Neural progenitor cell (in vitro differentiated cells): ENCODE results near the gene MNT. TPM values are rescaled to one million over a fixed set of nuclear protein-coding genes. Genes with fewer than 3 reads are reported as not detected.

ENCODE experiments used
- DNase-seq: peaks from one replicate; pipeline ENCODE4 v3.0.0-alpha.2; 2016; ENCODE audit warnings: low spot score
- H2AFZ ChIP-seq: fragments of 200-600 bp; sonication (generic); replicated peaks from 2 replicates; pipeline ENCODE4 v1.6.1; 2016; ENCODE audit warnings: antibody characterized with exemption
- H3F3A ChIP-seq: fragments of 200-600 bp; sonication (generic); 2 replicates; pipeline ENCODE4 v1.6.1; 2016; ENCODE audit warnings: antibody characterized with exemption, low read depth
- H3K27ac ChIP-seq: fragments of 200-600 bp; sonication (generic); 2 replicates; pipeline ENCODE4 v1.5.1; 2016; ENCODE audit warnings: mild to moderate bottlenecking
- H3K27me3 ChIP-seq: fragments of 200-600 bp; sonication (generic); 2 replicates; pipeline ENCODE4 v1.6.1; 2016; ENCODE audit warnings: mild to moderate bottlenecking, moderate library complexity
- H3K36me3 ChIP-seq: fragments of 200-600 bp; sonication (generic); 2 replicates; pipeline ENCODE4 v1.5.1; 2016
- H3K4me1 ChIP-seq: fragments of 200-600 bp; sonication (generic); 2 replicates; pipeline ENCODE4 v1.6.1; 2016; ENCODE audit warnings: mixed run types
- H3K4me2 ChIP-seq: fragments of 200-600 bp; sonication (generic); 2 replicates; pipeline ENCODE4 v1.6.1; 2016
- H3K4me3 ChIP-seq: fragments of 200-600 bp; sonication (generic); 2 replicates; pipeline ENCODE4 v1.5.1; 2016
- H3K79me2 ChIP-seq: fragments of 200-600 bp; sonication (generic); 2 replicates; pipeline ENCODE4 v1.6.1; 2016; ENCODE audit warnings: low read depth
- H3K9ac ChIP-seq: fragments of 200-600 bp; sonication (generic); 2 replicates; pipeline ENCODE4 v1.6.1; 2016
- H3K9me3 ChIP-seq: fragments of 200-600 bp; sonication (generic); 2 replicates; pipeline ENCODE4 v1.5.1; 2016; ENCODE audit warnings: low read depth
- H4K20me1 ChIP-seq: fragments of 200-600 bp; sonication (generic); 2 replicates; pipeline ENCODE4 v1.6.1; 2016; ENCODE audit warnings: low read depth
- H3K27ac Mint-ChIP-seq: 3 replicates; pipeline ENCODE4 v1.8.0; 2021; ENCODE audit warnings: mixed read lengths
- H3K27me3 Mint-ChIP-seq: 2 replicates; pipeline ENCODE4 v1.8.0; 2022; ENCODE audit warnings: low read depth, mild to moderate bottlenecking, inconsistent platforms, moderate library complexity, mixed read lengths; ENCODE audit not compliant: insufficient read depth
- H3K36me3 Mint-ChIP-seq: 3 replicates; pipeline ENCODE4 v1.8.0; 2021; ENCODE audit warnings: mixed read lengths
- H3K4me1 Mint-ChIP-seq: 3 replicates; pipeline ENCODE4 v1.8.0; 2021; ENCODE audit warnings: mixed read lengths
- H3K4me3 Mint-ChIP-seq: 3 replicates; pipeline ENCODE4 v1.8.0; 2021; ENCODE audit warnings: mild to moderate bottlenecking, moderate library complexity, mixed read lengths
- H3K9me3 Mint-ChIP-seq: 3 replicates; pipeline ENCODE4 v1.8.0; 2020; ENCODE audit warnings: mixed read lengths
- EZH2 ChIP-seq: fragments of 200-600 bp; sonication (generic); IDR thresholded peaks from 2 replicates; pipeline ENCODE4 v1.6.1; 2017; ENCODE audit warnings: antibody characterized with exemption, mild to moderate bottlenecking, moderate library complexity
- EZH2phosphoT487 ChIP-seq: fragments of 200-600 bp; sonication (generic); IDR thresholded peaks from 2 replicates; pipeline ENCODE4 v1.6.1; 2017; ENCODE audit warnings: antibody characterized with exemption
- total RNA-seq: library from RNA; depleted of rRNA; stranded (reverse); fragments of >200 nt; gene quantifications from 2 replicates; pipeline ENCODE4 v1.2.3, GENCODE V29; 2015; ENCODE audit warnings: low replicate concordance
- TF ChIP-seq, protein P1 (sequence below): fragments of 200-600 bp; sonication (generic); IDR thresholded peaks from 2 replicates; pipeline ENCODE4 v1.5.1; 2017; ENCODE audit warnings: antibody characterized with exemption, mild to moderate bottlenecking

The MNT gene
- total RNA-seq, 1 donor from 2014 or later = 2.2 TPM

DNA sequence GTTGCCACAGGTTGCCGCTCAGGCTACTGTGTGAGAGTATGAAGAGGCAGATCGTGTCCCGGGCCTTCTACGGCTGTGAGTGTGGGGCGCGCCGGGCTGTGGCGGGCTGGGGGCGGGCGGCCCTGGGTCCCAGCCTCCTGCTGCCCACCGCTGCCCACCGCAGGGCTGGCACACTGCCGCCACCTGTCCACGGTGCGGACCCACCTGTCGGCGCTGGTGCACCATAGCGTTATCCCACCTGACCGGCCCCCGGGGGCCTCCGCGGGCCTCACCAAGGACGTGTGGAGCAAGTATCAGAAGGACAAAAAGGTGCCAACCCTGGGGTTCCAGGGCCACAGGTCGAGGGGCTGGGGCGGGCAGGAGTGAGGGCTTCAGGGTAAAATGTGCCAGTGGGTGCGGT is 28.7 kb downstream of the MNT start:
- no peaks in the 10 kb centered on the region for H3K27me3 ChIP-seq
- Mint-ChIP-seq H3K36me3 (peaks cover 1% of the 10 kb centered on the region), H3K4me3 (no peak overlapping the region), H3K27ac (no peak overlapping the region), H3K4me1 (peaks cover 15% of the 10 kb centered on the region), H3K27me3 (peaks cover 2% of the 10 kb centered on the region), H3K9me3 (no peaks in the 10 kb centered on the region)
- H3K27ac ChIP-seq = no peak overlapping the region
- no peak overlapping the region for H3K4me2 ChIP-seq
- H3K4me1 ChIP-seq = peaks cover 10% of the 10 kb centered on the region
- H3K36me3 ChIP-seq = no peaks in the 10 kb centered on the region
- no peak overlapping the region for H2AFZ ChIP-seq
- no peak overlapping the region for H3K9ac ChIP-seq
- H3K4me3 ChIP-seq = no peak overlapping the region
- H3K9me3 ChIP-seq = no peaks in the 10 kb centered on the region
- no peaks in the 10 kb centered on the region for H4K20me1 ChIP-seq
- TF ChIP-seq EZH2 (no peak), EZH2phosphoT487 (no peak)
- TF ChIP-seq, protein P1, sequence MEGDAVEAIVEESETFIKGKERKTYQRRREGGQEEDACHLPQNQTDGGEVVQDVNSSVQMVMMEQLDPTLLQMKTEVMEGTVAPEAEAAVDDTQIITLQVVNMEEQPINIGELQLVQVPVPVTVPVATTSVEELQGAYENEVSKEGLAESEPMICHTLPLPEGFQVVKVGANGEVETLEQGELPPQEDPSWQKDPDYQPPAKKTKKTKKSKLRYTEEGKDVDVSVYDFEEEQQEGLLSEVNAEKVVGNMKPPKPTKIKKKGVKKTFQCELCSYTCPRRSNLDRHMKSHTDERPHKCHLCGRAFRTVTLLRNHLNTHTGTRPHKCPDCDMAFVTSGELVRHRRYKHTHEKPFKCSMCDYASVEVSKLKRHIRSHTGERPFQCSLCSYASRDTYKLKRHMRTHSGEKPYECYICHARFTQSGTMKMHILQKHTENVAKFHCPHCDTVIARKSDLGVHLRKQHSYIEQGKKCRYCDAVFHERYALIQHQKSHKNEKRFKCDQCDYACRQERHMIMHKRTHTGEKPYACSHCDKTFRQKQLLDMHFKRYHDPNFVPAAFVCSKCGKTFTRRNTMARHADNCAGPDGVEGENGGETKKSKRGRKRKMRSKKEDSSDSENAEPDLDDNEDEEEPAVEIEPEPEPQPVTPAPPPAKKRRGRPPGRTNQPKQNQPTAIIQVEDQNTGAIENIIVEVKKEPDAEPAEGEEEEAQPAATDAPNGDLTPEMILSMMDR = no peak
- no peaks in the 10 kb centered on the region for H3K79me2 ChIP-seq
- H3F3A ChIP-seq = no peaks in the 10 kb centered on the region
- no peak for DNase-seq

DNA sequence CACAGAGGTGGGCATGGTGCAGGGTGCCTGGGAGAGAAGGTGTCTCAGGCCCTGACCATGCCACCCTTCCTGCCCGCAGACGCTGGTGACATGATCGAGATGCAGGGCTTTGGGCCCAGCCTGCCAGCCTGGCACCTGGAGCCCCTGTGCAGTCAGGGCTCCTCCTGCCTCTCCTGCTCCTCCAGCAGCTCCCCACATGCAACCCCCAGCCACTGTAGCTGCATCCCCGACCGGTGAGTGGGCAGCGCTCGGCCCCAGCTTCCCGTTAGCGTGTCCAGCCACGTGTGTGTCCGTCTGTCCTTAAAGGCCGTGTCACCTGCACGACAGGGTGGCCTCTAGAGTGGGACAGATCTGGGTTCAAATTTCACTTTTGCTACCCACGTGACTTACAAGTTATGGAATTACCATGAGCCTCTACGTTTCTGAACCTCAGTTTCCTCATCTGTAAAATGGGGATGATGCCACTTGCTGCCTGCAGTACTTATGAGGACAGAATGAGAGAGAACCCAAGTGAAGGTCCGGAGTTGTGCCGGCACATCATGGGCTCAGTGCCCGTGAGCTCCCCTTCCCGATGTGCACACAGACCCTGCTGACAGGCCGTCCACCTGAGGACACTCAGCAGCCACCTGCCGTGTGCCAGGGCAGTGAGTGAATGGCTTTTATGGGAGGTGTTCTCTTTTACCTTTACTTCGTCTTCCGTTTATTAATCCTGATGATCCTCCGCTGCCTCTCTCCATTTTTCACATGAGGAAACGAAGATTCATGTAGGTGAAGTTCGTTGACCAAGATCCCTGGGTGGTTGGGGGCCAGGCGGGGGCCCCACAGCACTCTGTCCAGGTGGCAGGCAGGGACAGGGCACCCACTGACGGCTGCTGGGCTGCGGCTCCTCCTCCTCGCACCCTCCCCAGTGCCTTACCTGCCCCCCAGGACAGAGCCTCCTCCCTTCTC is 29.4 kb downstream of the MNT start:
- Mint-ChIP-seq H3K4me3 (no peak overlapping the region), H3K4me1 (peaks cover 18% of the 10 kb centered on the region)
- H3K27ac ChIP-seq = no peak overlapping the region

DNA sequence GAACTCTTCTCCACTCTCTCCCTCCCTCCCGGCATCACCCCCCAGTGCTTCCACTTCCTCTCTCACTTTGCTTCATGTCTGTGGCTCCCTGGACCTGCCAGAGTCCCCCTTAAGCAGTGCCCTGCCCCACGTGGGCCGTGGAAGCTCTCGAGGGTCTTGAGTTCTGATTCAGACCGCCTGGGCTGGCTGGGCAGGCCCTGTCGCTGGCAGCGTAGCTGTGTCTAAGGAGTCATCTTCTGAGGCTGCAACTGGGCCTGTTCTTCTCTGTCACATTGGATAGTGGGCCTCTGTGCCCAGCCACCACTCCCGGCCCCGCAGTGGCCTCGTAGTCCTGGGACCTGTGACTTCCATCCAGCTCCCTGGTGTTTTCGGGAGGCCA is 30.7 kb downstream of the MNT start:
- H3K36me3 Mint-ChIP-seq = peaks cover 1% of the 10 kb centered on the region
- H3K27ac Mint-ChIP-seq = peak overlapping the region; percentile 29
- H3K9me3 ChIP-seq = no peaks in the 10 kb centered on the region
- no peak overlapping the region for H2AFZ ChIP-seq
- no peaks in the 10 kb centered on the region for H3K9me3 Mint-ChIP-seq
- no peaks in the 10 kb centered on the region for H3K27me3 ChIP-seq
- DNase-seq = no peak
- no peaks in the 10 kb centered on the region for H3K79me2 ChIP-seq
- H3K27me3 Mint-ChIP-seq = peaks cover 4% of the 10 kb centered on the region
- no peak overlapping the region for H3K4me2 ChIP-seq
- H3K36me3 ChIP-seq = no peaks in the 10 kb centered on the region
- H3K4me1 ChIP-seq = peaks cover 10% of the 10 kb centered on the region
- no peaks in the 10 kb centered on the region for H4K20me1 ChIP-seq
- peaks cover 4% of the 10 kb centered on the region for H3F3A ChIP-seq
- TF ChIP-seq EZH2 (no peak), EZH2phosphoT487 (no peak)
- TF ChIP-seq, protein P1 = no peak
- no peak overlapping the region for H3K27ac ChIP-seq
- no peak overlapping the region for H3K4me3 ChIP-seq
- H3K9ac ChIP-seq = no peak overlapping the region
- H3K4me3 Mint-ChIP-seq = no peak overlapping the region
- H3K4me1 Mint-ChIP-seq = peaks cover 18% of the 10 kb centered on the region

More for the DNA sequence above, 29.4 kb downstream of the MNT start:
- no peaks in the 10 kb centered on the region for H3K79me2 ChIP-seq
- H3K9me3 ChIP-seq = no peaks in the 10 kb centered on the region
- no peak overlapping the region for H3K9ac ChIP-seq
- no peaks in the 10 kb centered on the region for H3K27me3 ChIP-seq
- no peak overlapping the region for H3K4me3 ChIP-seq
- no peaks in the 10 kb centered on the region for H4K20me1 ChIP-seq
- H3K36me3 ChIP-seq = no peaks in the 10 kb centered on the region
- Mint-ChIP-seq H3K27me3 (peaks cover 4% of the 10 kb centered on the region), H3K36me3 (peaks cover 1% of the 10 kb centered on the region), H3K9me3 (no peaks in the 10 kb centered on the region), H3K27ac (no peak overlapping the region)
- no peak for TF ChIP-seq EZH2phosphoT487
- TF ChIP-seq EZH2 = no peak
- TF ChIP-seq, protein P1 = no peak
- peaks cover 10% of the 10 kb centered on the region for H3K4me1 ChIP-seq
- H3F3A ChIP-seq = peaks cover 3% of the 10 kb centered on the region
- DNase-seq = no peak
- no peak overlapping the region for H3K4me2 ChIP-seq
- no peak overlapping the region for H2AFZ ChIP-seq
